PC-3 (cell line): ENCODE measurements around the gene HAO2. TPM values are rescaled to one million over a fixed set of nuclear protein-coding genes. Genes with fewer than 3 reads are reported as not detected.

Experiments used
- ATAC-seq: fragments of 200-7000 bp; cut with Tn5 transposase; 2 replicates; pipeline ENCODE4 v1.9.1; 2020; ENCODE audit warnings: mild to moderate bottlenecking, moderate library complexity
- BruUV-seq: library from RNA; stranded (reverse); fragments of 400-500 nt; replicated peaks from 2 replicates; lab custom pipeline; 2021; lab: Mats Ljungman, UMichigan
- CTCF ChIA-PET: fragments of 300-600 bp; sonication (Branson Sonifier 250); formaldehyde crosslinking; loops from one replicate; lab custom pipeline; 2022; ENCODE audit warnings: antibody characterized with exemption; lab: Charles Lee
- POLR2A ChIA-PET: fragments of 300-600 bp; sonication (Branson Sonifier 250); formaldehyde crosslinking; loops from one replicate; lab custom pipeline; 2022; ENCODE audit warnings: antibody characterized with exemption; ENCODE audit not compliant: unreplicated experiment; lab: Charles Lee
- DNase-seq: peaks from one replicate; pipeline ENCODE4 v3.0.0-alpha.2; 2015
- H2AFZ ChIP-seq: fragments of 300-600 bp; sonication (generic); 2 replicates; pipeline ENCODE4 v1.6.0; 2016; ENCODE audit warnings: antibody characterized with exemption, low read length
- H3F3A ChIP-seq: fragments of 300-600 bp; sonication (generic); one replicate; pipeline ENCODE4 v1.6.0; 2017; ENCODE audit warnings: antibody characterized with exemption, low read length, control low read depth, mild to moderate bottlenecking; ENCODE audit not compliant: unreplicated experiment
- H3K27ac ChIP-seq: fragments of 300-600 bp; sonication (generic); 2 replicates; pipeline ENCODE4 v1.5.1; 2016; ENCODE audit warnings: mild to moderate bottlenecking, low read length
- H3K27me3 ChIP-seq: fragments of 300-600 bp; sonication (generic); 2 replicates; pipeline ENCODE4 v1.6.1; 2016; ENCODE audit warnings: low read length, mixed read lengths
- H3K36me3 ChIP-seq: fragments of 300-600 bp; sonication (generic); 2 replicates; pipeline ENCODE4 v1.6.1; 2016; ENCODE audit warnings: low read depth, mixed run types, low read length, mixed read lengths
- H3K4me1 ChIP-seq: fragments of 300-600 bp; sonication (generic); 2 replicates; pipeline ENCODE4 v1.5.1; 2016; ENCODE audit warnings: low read length; ENCODE audit not compliant: insufficient read depth
- H3K4me2 ChIP-seq: fragments of 300-600 bp; sonication (generic); 2 replicates; pipeline ENCODE4 v1.6.0; 2016; ENCODE audit warnings: low read length
- H3K4me3 ChIP-seq: fragments of 300-600 bp; sonication (generic); 2 replicates; pipeline ENCODE4 v1.5.1; 2016; ENCODE audit warnings: mild to moderate bottlenecking, low read length, mixed read lengths
- H3K79me2 ChIP-seq: fragments of 300-600 bp; sonication (generic); 2 replicates; pipeline ENCODE4 v1.6.1; 2017; ENCODE audit warnings: low read length, mixed read lengths
- H3K9ac ChIP-seq: fragments of 300-600 bp; sonication (generic); 2 replicates; pipeline ENCODE4 v1.6.0; 2016; ENCODE audit warnings: mild to moderate bottlenecking, low read length
- H3K9me2 ChIP-seq: fragments of 300-600 bp; sonication (generic); replicated peaks from 2 replicates; pipeline ENCODE4 v1.6.1; 2016; ENCODE audit warnings: mixed run types, low read length, mixed read lengths
- H3K9me3 ChIP-seq: fragments of 300-600 bp; sonication (generic); 2 replicates; pipeline ENCODE4 v1.6.1; 2016; ENCODE audit warnings: low read length, mixed read lengths
- H4K20me1 ChIP-seq: fragments of 300-600 bp; sonication (generic); 2 replicates; pipeline ENCODE4 v1.6.1; 2016; ENCODE audit warnings: low read length, mixed read lengths
- EZH2 ChIP-seq: fragments of 300-600 bp; sonication (generic); IDR thresholded peaks from one replicate; pipeline ENCODE4 v1.6.1; 2017; ENCODE audit warnings: antibody characterized with exemption, mild to moderate bottlenecking, low read length; ENCODE audit not compliant: unreplicated experiment
- EZH2phosphoT487 ChIP-seq: fragments of 300-600 bp; sonication (generic); IDR thresholded peaks from 2 replicates; pipeline ENCODE4 v1.6.1; 2018; ENCODE audit warnings: mild to moderate bottlenecking, antibody characterized with exemption, low read length, borderline replicate concordance
- intact Hi-C: fragments of 100-400 bp; cut with micrococcal nuclease; formaldehyde crosslinking; loops from 2 replicates; pipeline ENCODE4 v1.9.0; 2023
- total RNA-seq: library from RNA; depleted of rRNA; stranded (reverse); fragments of >200 nt; gene quantifications from 2 replicates; pipeline ENCODE4 v1.2.3, GENCODE V29; 2014
- TF ChIP-seq, protein P1 (sequence below): fragments of 300-600 bp; sonication (generic); conservative IDR thresholded peaks from 2 replicates; pipeline ENCODE4 v1.5.1; 2017; ENCODE audit warnings: antibody characterized with exemption, low read depth, mild to moderate bottlenecking, low read length

Gene HAO2
- total RNA-seq, 1 experiment from 2014 or later, result not detected

GRCh38 chr1:119370748-119371147 lies 2.2 kb downstream of the HAO2 start:
- peaks cover 15% of the 10 kb centered on the region for H3K27me3 ChIP-seq
- ChIA-PET POLR2A (no interaction called here), CTCF (no interaction called here)
- no peaks in the 10 kb centered on the region for H3K9me3 ChIP-seq
- H2AFZ ChIP-seq, result no peak overlapping the region
- H3K4me2 ChIP-seq, result no peak overlapping the region
- H3K36me3 ChIP-seq, result no peaks in the 10 kb centered on the region
- no peaks in the 10 kb centered on the region for H3F3A ChIP-seq
- peaks cover 25% of the 10 kb centered on the region for H3K4me1 ChIP-seq
- H3K9me2 ChIP-seq, result no peaks in the 10 kb centered on the region
- H3K9ac ChIP-seq, result no peak overlapping the region
- no peaks in the 10 kb centered on the region for H3K79me2 ChIP-seq
- no peaks in the 10 kb centered on the region for H4K20me1 ChIP-seq
- no peak for DNase-seq
- intact Hi-C loops, result loop anchor here (5.0 kb wide), 1 partner anchor 107 kb away; no protein-coding TSS in a partner anchor
- ATAC-seq, result no peak
- BruUV-seq, result no TSS peak
- TF ChIP-seq, protein P1, sequence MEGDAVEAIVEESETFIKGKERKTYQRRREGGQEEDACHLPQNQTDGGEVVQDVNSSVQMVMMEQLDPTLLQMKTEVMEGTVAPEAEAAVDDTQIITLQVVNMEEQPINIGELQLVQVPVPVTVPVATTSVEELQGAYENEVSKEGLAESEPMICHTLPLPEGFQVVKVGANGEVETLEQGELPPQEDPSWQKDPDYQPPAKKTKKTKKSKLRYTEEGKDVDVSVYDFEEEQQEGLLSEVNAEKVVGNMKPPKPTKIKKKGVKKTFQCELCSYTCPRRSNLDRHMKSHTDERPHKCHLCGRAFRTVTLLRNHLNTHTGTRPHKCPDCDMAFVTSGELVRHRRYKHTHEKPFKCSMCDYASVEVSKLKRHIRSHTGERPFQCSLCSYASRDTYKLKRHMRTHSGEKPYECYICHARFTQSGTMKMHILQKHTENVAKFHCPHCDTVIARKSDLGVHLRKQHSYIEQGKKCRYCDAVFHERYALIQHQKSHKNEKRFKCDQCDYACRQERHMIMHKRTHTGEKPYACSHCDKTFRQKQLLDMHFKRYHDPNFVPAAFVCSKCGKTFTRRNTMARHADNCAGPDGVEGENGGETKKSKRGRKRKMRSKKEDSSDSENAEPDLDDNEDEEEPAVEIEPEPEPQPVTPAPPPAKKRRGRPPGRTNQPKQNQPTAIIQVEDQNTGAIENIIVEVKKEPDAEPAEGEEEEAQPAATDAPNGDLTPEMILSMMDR, result no peak
- TF ChIP-seq EZH2phosphoT487 (no peak), EZH2 (no peak)
- H3K27ac ChIP-seq, result no peak overlapping the region
- H3K4me3 ChIP-seq, result no peak overlapping the region

- intact Hi-C loops, result loop anchor here (5.0 kb wide), 1 partner anchor 105 kb away; no protein-coding TSS in a partner anchor
- H2AFZ ChIP-seq, result no peak overlapping the region
- peaks cover 25% of the 10 kb centered on the region for H3K4me1 ChIP-seq
- H4K20me1 ChIP-seq, result no peaks in the 10 kb centered on the region
- peaks cover 15% of the 10 kb centered on the region for H3K27me3 ChIP-seq
- no TSS peak for BruUV-seq
- ATAC-seq (no peak), DNase-seq (no peak)
- H3F3A ChIP-seq, result no peaks in the 10 kb centered on the region
- no peak overlapping the region for H3K27ac ChIP-seq
- ChIA-PET POLR2A (no interaction called here), CTCF (no interaction called here)
- H3K9me3 ChIP-seq, result no peaks in the 10 kb centered on the region
- no peak overlapping the region for H3K4me2 ChIP-seq
- H3K9ac ChIP-seq, result no peak overlapping the region
- TF ChIP-seq, protein P1, result no peak
- TF ChIP-seq EZH2phosphoT487, result no peak
- TF ChIP-seq EZH2, result no peak
- H3K9me2 ChIP-seq, result no peaks in the 10 kb centered on the region
- H3K36me3 ChIP-seq, result no peaks in the 10 kb centered on the region
- no peaks in the 10 kb centered on the region for H3K79me2 ChIP-seq
- H3K4me3 ChIP-seq, result no peak overlapping the region
Observed at GRCh38 chr1:119371815-119372214, 3.2 kb downstream of the HAO2 start.

- H3K9me2 ChIP-seq, result no peaks in the 10 kb centered on the region
- H3K79me2 ChIP-seq, result no peaks in the 10 kb centered on the region
- H4K20me1 ChIP-seq, result no peaks in the 10 kb centered on the region
- DNase-seq (peak; percentile 80), ATAC-seq (peak; percentile 67)
- POLR2A ChIA-PET, result interaction anchor here (0.6 kb wide), 1 partner anchor 206 kb away, joined by 3 read pairs; no protein-coding TSS in a partner anchor
- peak overlapping the region; percentile 52 for H3K4me2 ChIP-seq
- H2AFZ ChIP-seq, result no peak overlapping the region
- intact Hi-C loops, result loop anchor here (5.0 kb wide), 1 partner anchor 105 kb away; no protein-coding TSS in a partner anchor
- H3K4me1 ChIP-seq, result peaks cover 25% of the 10 kb centered on the region
- no peaks in the 10 kb centered on the region for H3F3A ChIP-seq
- CTCF ChIA-PET, result interaction anchor here (1.0 kb wide), 1 partner anchor 103 kb away, joined by 3 read pairs; no protein-coding TSS in a partner anchor
- H3K27me3 ChIP-seq, result peaks cover 15% of the 10 kb centered on the region
- H3K9me3 ChIP-seq, result no peaks in the 10 kb centered on the region
- H3K4me3 ChIP-seq, result no peak overlapping the region
- TF ChIP-seq, protein P1, result peak; percentile 64
- no peak for TF ChIP-seq EZH2phosphoT487
- no TSS peak for BruUV-seq
- no peak overlapping the region for H3K27ac ChIP-seq
- no peaks in the 10 kb centered on the region for H3K36me3 ChIP-seq
- H3K9ac ChIP-seq, result no peak overlapping the region
Observed at GRCh38 chr1:119372503-119373086, 4.0 kb downstream of the HAO2 start.
